ENCODE results near the gene LIF. TPM values are rescaled to one million over a fixed set of nuclear protein-coding genes. Genes with fewer than 3 reads are reported as not detected.

LIF gene
- total and polyA plus RNA-seq, 4 donors, result 0.08 to 0.10 (median 0.09) TPM; not detected in 1

DNA sequence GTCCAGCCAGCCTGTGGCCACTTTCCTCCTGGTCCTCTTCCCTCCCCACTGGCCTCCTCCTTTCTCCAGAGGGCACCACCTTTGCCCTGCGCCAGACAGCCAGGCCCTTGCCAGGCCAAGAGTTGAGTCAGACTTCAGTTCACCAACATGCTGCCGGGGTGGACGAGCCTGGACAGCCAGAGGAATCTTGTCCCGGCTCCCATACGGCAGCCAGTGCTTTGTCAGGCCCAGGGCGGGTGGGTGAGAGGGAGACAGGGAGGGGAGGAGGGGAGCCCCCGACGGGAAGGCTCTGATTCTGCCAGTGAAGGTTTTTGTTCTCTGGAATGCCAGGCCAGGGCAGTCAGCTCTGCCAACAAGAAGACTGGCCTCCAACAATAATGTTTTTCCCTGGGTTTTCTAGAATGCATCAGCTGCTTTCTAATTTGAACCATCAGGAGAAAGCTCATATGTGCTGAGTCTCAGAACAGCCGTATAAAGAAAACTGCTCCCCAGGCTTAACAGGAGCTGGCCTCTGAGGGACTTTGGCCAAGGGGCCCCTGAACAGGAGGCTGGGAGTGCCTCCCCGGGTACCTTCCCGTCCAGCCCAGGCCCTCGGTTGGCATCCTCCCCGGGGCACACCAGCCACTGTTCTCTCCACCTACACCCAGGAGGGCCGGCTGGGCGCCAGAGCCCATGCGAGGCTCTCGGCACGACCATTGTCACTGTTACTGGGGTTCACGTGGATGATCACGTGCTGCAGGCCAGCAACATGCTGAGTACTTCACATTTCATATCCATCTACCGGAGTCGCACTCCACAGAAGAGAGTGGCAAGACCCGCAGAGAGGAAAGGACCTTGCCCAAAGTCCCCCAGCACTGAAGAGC, 28.6 kb downstream of the LIF start:
- 91% methylated on average over 23 of the region's 23 CpGs for WGBS
- H3K9me3 ChIP-seq (ENCODE audit: control insufficient read depth in 4 of 4, low read length in 3 of 4), result no peaks in the 10 kb centered on the region
- no peak overlapping the region for H3K4me3 ChIP-seq (ENCODE audit: low read depth in 1 of 3, low read length in 3 of 3)
- TF ChIP-seq RAD21 (IDR thresholded peaks at IDR 0.05) (no peak), JUND (IDR thresholded peaks at IDR 0.05) (no peak), FOXA1 (IDR thresholded peaks at IDR 0.05) (no peak), EGR1 (IDR thresholded peaks at IDR 0.05; ENCODE audit: low read depth in 2 of 2) (no peak), HNF4A (conservative IDR thresholded peaks at IDR 0.05) (no peak), HNF4G (IDR thresholded peaks at IDR 0.05) (no peak), RXRA (IDR thresholded peaks at IDR 0.05) (no peak), YY1 (IDR thresholded peaks at IDR 0.05) (no peak), ZBTB33 (IDR thresholded peaks at IDR 0.05) (no peak), FOXA2 (IDR thresholded peaks at IDR 0.05) (no peak), TAF1 (conservative IDR thresholded peaks at IDR 0.05) (no peak), NR2F2 (IDR thresholded peaks at IDR 0.05) (no peak), GABPA (IDR thresholded peaks at IDR 0.05 in 1 of 2, conservative IDR thresholded peaks at IDR 0.05 in 1 of 2) (no peak), SP1 (IDR thresholded peaks at IDR 0.05) (no peak)
- TF ChIP-seq, protein P1, sequence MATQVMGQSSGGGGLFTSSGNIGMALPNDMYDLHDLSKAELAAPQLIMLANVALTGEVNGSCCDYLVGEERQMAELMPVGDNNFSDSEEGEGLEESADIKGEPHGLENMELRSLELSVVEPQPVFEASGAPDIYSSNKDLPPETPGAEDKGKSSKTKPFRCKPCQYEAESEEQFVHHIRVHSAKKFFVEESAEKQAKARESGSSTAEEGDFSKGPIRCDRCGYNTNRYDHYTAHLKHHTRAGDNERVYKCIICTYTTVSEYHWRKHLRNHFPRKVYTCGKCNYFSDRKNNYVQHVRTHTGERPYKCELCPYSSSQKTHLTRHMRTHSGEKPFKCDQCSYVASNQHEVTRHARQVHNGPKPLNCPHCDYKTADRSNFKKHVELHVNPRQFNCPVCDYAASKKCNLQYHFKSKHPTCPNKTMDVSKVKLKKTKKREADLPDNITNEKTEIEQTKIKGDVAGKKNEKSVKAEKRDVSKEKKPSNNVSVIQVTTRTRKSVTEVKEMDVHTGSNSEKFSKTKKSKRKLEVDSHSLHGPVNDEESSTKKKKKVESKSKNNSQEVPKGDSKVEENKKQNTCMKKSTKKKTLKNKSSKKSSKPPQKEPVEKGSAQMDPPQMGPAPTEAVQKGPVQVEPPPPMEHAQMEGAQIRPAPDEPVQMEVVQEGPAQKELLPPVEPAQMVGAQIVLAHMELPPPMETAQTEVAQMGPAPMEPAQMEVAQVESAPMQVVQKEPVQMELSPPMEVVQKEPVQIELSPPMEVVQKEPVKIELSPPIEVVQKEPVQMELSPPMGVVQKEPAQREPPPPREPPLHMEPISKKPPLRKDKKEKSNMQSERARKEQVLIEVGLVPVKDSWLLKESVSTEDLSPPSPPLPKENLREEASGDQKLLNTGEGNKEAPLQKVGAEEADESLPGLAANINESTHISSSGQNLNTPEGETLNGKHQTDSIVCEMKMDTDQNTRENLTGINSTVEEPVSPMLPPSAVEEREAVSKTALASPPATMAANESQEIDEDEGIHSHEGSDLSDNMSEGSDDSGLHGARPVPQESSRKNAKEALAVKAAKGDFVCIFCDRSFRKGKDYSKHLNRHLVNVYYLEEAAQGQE (IDR thresholded peaks at IDR 0.05), result no peak
- TF ChIP-seq, protein P2, sequence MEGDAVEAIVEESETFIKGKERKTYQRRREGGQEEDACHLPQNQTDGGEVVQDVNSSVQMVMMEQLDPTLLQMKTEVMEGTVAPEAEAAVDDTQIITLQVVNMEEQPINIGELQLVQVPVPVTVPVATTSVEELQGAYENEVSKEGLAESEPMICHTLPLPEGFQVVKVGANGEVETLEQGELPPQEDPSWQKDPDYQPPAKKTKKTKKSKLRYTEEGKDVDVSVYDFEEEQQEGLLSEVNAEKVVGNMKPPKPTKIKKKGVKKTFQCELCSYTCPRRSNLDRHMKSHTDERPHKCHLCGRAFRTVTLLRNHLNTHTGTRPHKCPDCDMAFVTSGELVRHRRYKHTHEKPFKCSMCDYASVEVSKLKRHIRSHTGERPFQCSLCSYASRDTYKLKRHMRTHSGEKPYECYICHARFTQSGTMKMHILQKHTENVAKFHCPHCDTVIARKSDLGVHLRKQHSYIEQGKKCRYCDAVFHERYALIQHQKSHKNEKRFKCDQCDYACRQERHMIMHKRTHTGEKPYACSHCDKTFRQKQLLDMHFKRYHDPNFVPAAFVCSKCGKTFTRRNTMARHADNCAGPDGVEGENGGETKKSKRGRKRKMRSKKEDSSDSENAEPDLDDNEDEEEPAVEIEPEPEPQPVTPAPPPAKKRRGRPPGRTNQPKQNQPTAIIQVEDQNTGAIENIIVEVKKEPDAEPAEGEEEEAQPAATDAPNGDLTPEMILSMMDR (IDR thresholded peaks at IDR 0.05; ENCODE audit: low read depth, low read length, missing input control), result no peak
- TF ChIP-seq, protein P3, sequence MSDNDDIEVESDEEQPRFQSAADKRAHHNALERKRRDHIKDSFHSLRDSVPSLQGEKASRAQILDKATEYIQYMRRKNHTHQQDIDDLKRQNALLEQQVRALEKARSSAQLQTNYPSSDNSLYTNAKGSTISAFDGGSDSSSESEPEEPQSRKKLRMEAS (IDR thresholded peaks at IDR 0.05), result no peak
- TF ChIP-seq, protein P4, sequence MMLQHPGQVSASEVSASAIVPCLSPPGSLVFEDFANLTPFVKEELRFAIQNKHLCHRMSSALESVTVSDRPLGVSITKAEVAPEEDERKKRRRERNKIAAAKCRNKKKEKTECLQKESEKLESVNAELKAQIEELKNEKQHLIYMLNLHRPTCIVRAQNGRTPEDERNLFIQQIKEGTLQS (IDR thresholded peaks at IDR 0.05), result no peak
- H3K36me3 ChIP-seq (ENCODE audit: control insufficient read depth in 4 of 4, insufficient read depth in 3 of 4, low read depth in 1 of 4, low read length in 3 of 4), result no peaks in the 10 kb centered on the region
- no peak for DNase-seq (ENCODE audit: low spot score)
- H3K4me1 ChIP-seq (ENCODE audit: control insufficient read depth in 4 of 4, insufficient read depth in 4 of 4, low read length in 3 of 4), result no peaks in the 10 kb centered on the region
- H3K9ac ChIP-seq (ENCODE audit: low read depth in 1 of 2, low read length in 2 of 2), result no peak overlapping the region
- H3K27me3 ChIP-seq (ENCODE audit: control insufficient read depth in 4 of 4, insufficient read depth in 4 of 4, low read length in 3 of 4), result peaks cover 0 to 5% (median 0%) of the 10 kb centered on the region in 4 donors
- no peak overlapping the region for H3K27ac ChIP-seq (ENCODE audit: low read depth in 1 of 2, low read length in 2 of 2)

Data from liver (tissue), 9 donors.